ENCODE measurements around the gene HOXA11. TPM values are rescaled to one million over a fixed set of nuclear protein-coding genes. Genes with fewer than 3 reads are reported as not detected.

HOXA11 gene
- total RNA-seq, 2 experiments from 2014 or later: 0.13 to 0.18 TPM

- H3K4me1 Mint-ChIP-seq (ENCODE audit: low read depth): peaks cover 15% of the 10 kb centered on the region
- ChIA-PET CTCF (interaction anchor here (0.7 to 10.4 kb wide), 5 partner anchors 12 to 23 kb away, joined by 4 to 61 read pairs (median 7); partner anchors contain the start of gene HOXA3), POLR2A (no interaction called here)
- H3K9me3 Mint-ChIP-seq: no peaks in the 10 kb centered on the region
- peak overlapping the region; percentile 12 for H3K4me3 Mint-ChIP-seq
- H3K36me3 Mint-ChIP-seq (ENCODE audit: low read depth): no peaks in the 10 kb centered on the region
- peaks cover 72% of the 10 kb centered on the region for H3K27me3 Mint-ChIP-seq
- intact Hi-C loops (cut with micrococcal nuclease): loop anchor here (5.0 kb wide), 1 partner anchor 67 kb away; the partner anchor contains the start of gene EVX1
- ATAC-seq: no peak
- no peak for TF ChIP-seq CTCF (IDR thresholded peaks at IDR 0.05)
- DNase-seq: no peak
- H3K27ac Mint-ChIP-seq: no peak overlapping the region
These were observed 10.0 kb downstream of the HOXA11 start for GRCh38 chr7:27174874-27175625.

DNA sequence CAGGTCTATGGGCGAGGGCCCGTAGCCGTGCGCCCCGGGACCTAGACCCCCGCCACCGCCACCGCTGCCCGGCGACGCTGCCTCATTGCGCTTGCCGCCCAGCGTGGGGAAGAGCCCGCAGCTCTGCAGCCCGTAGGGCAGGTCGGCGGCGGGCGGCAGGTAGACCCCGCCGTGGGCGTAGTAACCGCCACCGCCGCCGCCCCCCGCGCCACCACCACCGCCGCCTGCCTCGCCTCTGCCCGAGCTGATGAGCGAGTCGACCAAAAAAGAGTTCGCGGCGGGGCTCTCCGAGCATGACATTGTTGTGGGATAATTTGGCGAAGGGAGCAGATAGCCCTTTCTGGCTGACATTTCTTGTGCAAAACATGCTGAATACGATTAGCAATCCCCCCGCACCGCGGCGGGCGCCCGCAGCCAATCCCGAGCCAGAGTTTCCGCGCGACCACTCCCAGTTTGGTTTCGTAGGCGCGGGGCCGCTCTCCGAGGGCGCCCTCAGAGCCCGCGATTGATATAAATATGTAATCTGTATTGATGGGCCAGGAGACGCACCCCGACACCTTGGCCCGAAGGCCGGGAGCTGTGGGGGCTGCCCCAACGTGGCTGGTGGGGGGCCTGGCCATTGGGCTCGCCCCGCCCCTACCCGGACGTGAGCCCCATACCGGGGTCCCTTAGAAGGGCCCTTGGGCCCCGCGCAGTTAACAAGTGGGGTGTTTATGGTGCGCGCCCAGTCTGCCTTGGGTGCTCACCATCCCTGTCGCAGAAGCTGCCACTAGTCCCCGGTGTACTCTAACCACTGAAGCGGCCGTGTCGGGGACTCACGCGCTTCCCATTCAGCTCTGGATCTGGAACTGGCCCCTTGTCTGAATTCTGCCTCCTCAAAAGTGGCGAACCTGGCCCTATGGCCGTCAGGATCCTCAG is 10.8 kb downstream of the HOXA11 start, which contains the start of gene HOXA10:
Gene HOXA10 (minus strand): TSS at position 365 of the 918 bp plus-strand sequence. CDS start 14 bp downstream, at position 351.
- Mint-ChIP-seq H3K36me3 (ENCODE audit: low read depth) (no peaks in the 10 kb centered on the region), H3K4me3 (peak within 1 kb of the TSS; percentile 35), H3K9me3 (no peaks in the 10 kb centered on the region), H3K27me3 (peaks cover 70% of the 10 kb centered on the region), H3K27ac (no peak within 1 kb of the TSS), H3K4me1 (ENCODE audit: low read depth) (peaks cover 15% of the 10 kb centered on the region)
- no peak for TF ChIP-seq CTCF (IDR thresholded peaks at IDR 0.05)
- no peak for ATAC-seq
- no peak for DNase-seq
- intact Hi-C loops (cut with micrococcal nuclease): loop anchor here (5.0 kb wide), 1 partner anchor 68 kb away; the partner anchor contains the start of gene EVX1
- ChIA-PET CTCF (interaction anchor here (1.3 to 10.4 kb wide), 5 partner anchors 10 to 22 kb away, joined by 4 to 61 read pairs (median 8); partner anchors contain the start of gene HOXA11), POLR2A (interaction anchor here (0.6 kb wide), 1 partner anchor 533 kb away, joined by 3 read pairs; no protein-coding TSS in a partner anchor)

GRCh38 chr7:27173511-27173955 is 11.5 kb downstream of the HOXA11 start:
- peaks cover 72% of the 10 kb centered on the region for H3K27me3 Mint-ChIP-seq
- ATAC-seq (peak; percentile 68), DNase-seq (no peak)
- no peak overlapping the region for H3K4me3 Mint-ChIP-seq
- ChIA-PET POLR2A (interaction anchor here (0.6 to 0.9 kb wide), 2 partner anchors 14 to 532 kb away, joined by 3 read pairs; no protein-coding TSS in a partner anchor), CTCF (interaction anchor here (0.6 to 10.4 kb wide), 6 partner anchors 11 to 24 kb away, joined by 3 to 61 read pairs (median 8); partner anchors contain the start of gene HOXA11)
- H3K36me3 Mint-ChIP-seq (ENCODE audit: low read depth): no peaks in the 10 kb centered on the region
- no peak for TF ChIP-seq CTCF (IDR thresholded peaks at IDR 0.05)
- intact Hi-C loops (cut with micrococcal nuclease): loop anchor here (5.0 kb wide), 1 partner anchor 69 kb away; the partner anchor contains the start of gene EVX1
- H3K4me1 Mint-ChIP-seq (ENCODE audit: low read depth): peaks cover 19% of the 10 kb centered on the region
- H3K27ac Mint-ChIP-seq: no peak overlapping the region
- no peaks in the 10 kb centered on the region for H3K9me3 Mint-ChIP-seq

DNA sequence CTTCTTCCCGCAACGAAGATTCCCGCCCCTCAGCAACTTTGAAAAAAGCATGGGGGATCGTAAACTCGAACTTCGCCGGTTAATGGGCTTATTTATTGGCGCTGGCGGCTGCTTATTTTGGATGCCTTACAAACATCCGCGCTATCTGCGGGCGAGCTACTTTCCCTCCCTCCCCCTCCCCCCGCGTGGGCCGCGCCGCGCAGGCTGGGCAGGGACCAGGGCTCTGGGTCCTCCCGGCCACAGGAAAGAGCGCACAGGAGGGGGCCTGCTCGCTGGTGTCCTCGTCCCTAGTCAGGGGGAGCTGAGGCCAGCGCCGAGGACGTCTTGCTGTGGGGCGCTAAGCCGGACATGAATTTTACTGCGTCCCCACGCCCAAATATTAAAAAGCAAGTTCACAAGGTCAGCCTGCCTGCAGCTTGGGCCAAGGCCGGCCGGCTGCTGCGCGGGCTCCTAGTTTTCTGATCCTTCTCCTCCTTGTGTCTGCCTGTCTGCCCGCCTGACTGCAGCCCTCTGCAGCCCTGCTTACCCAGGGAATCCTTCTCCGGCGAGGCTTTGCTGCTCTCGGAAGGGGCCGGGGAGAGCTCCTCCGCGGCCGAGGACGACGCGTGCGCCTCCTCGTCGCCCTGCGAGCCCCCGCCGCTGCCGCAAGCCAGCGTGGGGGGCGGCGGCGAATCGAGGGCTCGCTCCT is 12.1 kb downstream of the HOXA11 start:
- Mint-ChIP-seq H3K27ac (no peak overlapping the region), H3K36me3 (ENCODE audit: low read depth) (no peaks in the 10 kb centered on the region), H3K4me3 (peak overlapping the region; percentile 7), H3K9me3 (no peaks in the 10 kb centered on the region), H3K4me1 (ENCODE audit: low read depth) (peaks cover 20% of the 10 kb centered on the region), H3K27me3 (peaks cover 72% of the 10 kb centered on the region)
- DNase-seq (no peak), ATAC-seq (peak; percentile 32)
- TF ChIP-seq CTCF (IDR thresholded peaks at IDR 0.05): no peak
- ChIA-PET CTCF (interaction anchor here (0.6 to 10.4 kb wide), 7 partner anchors 11 to 24 kb away, joined by 3 to 61 read pairs (median 7); partner anchors contain the start of gene HOXA11), POLR2A (interaction anchor here (0.9 kb wide), 1 partner anchor 14 kb away, joined by 3 read pairs; no protein-coding TSS in a partner anchor)
- intact Hi-C loops (cut with micrococcal nuclease): loop anchor here (5.0 kb wide), 1 partner anchor 69 kb away; the partner anchor contains the start of gene EVX1

All from activated CD8-positive, alpha-beta T cell treated with anti-CD3 and anti-CD28 coated beads for 36 hours (primary cell).